Ovary (tissue), 3 donors: ENCODE data around the gene FUS.

ENCODE experiments used
- POLR2A ChIP-seq: fragments of 450-650 bp; IDR thresholded peaks from one replicate; pipeline ENCODE4 v1.6.1; 2017; ENCODE audit warnings: antibody characterized with exemption, mild to moderate bottlenecking, moderate library complexity
- TF ChIP-seq, protein P1 (sequence below), 3 donors: fragments of 450-650 bp in 2 of 3; fragments of 200-600 bp in 1 of 3; IDR thresholded peaks; one replicate each; pipeline versions ENCODE4 v1.5.1 to v1.8.0; 2016 to 2022; ENCODE audit warnings: antibody characterized with exemption in 3 of 3, mild to moderate bottlenecking in 1 of 3
- donor health status: DM: no; HTN: no; CAD: no.

- TF ChIP-seq, protein P1, sequence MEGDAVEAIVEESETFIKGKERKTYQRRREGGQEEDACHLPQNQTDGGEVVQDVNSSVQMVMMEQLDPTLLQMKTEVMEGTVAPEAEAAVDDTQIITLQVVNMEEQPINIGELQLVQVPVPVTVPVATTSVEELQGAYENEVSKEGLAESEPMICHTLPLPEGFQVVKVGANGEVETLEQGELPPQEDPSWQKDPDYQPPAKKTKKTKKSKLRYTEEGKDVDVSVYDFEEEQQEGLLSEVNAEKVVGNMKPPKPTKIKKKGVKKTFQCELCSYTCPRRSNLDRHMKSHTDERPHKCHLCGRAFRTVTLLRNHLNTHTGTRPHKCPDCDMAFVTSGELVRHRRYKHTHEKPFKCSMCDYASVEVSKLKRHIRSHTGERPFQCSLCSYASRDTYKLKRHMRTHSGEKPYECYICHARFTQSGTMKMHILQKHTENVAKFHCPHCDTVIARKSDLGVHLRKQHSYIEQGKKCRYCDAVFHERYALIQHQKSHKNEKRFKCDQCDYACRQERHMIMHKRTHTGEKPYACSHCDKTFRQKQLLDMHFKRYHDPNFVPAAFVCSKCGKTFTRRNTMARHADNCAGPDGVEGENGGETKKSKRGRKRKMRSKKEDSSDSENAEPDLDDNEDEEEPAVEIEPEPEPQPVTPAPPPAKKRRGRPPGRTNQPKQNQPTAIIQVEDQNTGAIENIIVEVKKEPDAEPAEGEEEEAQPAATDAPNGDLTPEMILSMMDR (IDR thresholded peaks at IDR 0.05) = no peak
- TF ChIP-seq POLR2A = no peak
Measured at GRCh38 chr16:31238041-31238440, 58.1 kb downstream of the FUS start.
